Globus pallidus (tissue), 1 donor: ENCODE results near the gene PSTK.

Experiments
- DNase-seq: peaks from one replicate; pipeline ENCODE4 v3.0.0-alpha.2; 2015; ENCODE audit warnings: low spot score

PSTK gene

GRCh38 chr10:122980209-122981065, at the start of gene PSTK:
Gene PSTK, plus strand, starts transcription at chr10:122980401. Its CDS starts 79 bp downstream, at chr10:122980480.
- DNase-seq, result peak; percentile 91

- DNase-seq, result no peak
Observed at GRCh38 chr10:122931088-122931906, 48.9 kb upstream of the PSTK start.

- DNase-seq, result no peak
Observed at GRCh38 chr10:122939133-122939855, 40.9 kb upstream of the PSTK start.

GRCh38 chr10:122939856-122940543, 40.2 kb upstream of the PSTK start:
- DNase-seq, result no peak

DNA sequence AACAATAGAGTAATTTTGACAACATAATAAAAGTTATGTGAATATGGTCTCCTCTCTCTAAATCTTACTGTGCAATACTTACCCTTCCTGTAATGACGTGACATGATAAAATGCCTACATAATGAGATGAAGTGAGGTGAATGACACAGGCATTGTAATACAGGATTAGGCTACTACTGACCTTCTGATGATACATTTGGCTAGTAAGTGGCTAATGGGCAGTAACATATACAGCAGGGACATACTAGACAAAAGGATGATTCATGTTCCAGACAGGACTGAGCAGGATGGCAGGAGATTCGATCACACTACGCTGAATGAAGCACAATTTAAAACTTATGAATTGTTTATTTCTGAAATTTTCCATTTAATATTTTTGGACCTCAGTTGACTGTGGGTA, 30.9 kb upstream of the PSTK start:
- DNase-seq, result no peak

- peak; percentile 98 for DNase-seq
Observed at GRCh38 chr10:122953902-122954730, 26.1 kb upstream of the PSTK start, which contains the start of gene C10orf88. Gene C10orf88, minus strand, starts transcription at chr10:122954227. Its CDS starts 49 bp downstream, at chr10:122954178.

- no peak for DNase-seq
Observed at GRCh38 chr10:122954731-122955050, 25.5 kb upstream of the PSTK start.

DNA sequence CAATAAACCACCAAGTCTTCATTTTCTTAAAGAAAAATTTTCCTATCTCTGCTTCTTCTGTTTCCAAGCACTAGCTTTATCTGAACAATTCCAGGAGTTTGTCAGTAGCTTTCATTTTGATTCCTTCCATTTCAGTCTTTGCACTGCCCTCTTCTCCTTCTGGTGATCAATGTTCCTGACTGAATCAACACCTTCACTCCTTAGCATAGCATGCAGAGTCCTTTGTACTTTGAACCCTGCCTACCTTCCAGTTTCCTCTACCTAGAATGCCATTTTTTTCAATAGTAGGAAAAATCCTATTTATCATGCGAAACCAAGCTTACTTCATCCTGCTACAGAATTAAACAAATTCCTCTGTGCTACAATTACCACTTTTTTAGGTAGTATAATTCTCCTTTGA, 24.3 kb upstream of the PSTK start:
- DNase-seq, result no peak

GRCh38 chr10:122957474-122957873, 22.7 kb upstream of the PSTK start:
- no peak for DNase-seq

- DNase-seq, result no peak
Observed at GRCh38 chr10:122962405-122962804, 17.8 kb upstream of the PSTK start.

GRCh38 chr10:122966879-122967278, 13.3 kb upstream of the PSTK start:
- no peak for DNase-seq

GRCh38 chr10:122968698-122969097, 11.5 kb upstream of the PSTK start:
- DNase-seq, result no peak

GRCh38 chr10:122974023-122974422, 6.2 kb upstream of the PSTK start:
- DNase-seq, result no peak

DNA sequence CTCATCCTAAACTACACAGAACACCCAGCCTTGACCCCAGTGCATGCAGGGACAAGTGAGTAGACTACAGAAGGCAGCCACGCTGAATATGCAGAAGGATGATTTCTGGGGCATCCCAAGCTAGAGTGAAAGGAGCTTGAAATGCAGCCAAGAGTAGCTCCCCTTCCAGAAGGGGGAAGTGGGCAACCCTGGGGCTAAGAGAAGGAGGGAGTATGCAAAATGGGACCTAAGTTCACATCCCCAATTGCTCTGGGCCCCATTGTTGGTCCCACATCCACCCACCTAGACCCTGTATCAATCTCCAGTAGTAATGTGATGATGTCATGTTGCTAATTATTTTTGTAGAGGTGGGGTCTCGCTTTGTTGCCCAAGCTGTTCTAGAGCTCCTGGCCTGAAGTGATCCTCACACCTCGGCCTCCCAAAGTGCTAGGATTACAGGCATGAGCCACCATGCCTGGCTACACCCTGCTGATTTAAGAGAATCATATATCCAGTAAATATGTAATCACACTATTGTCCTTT, 5.6 kb upstream of the PSTK start:
- DNase-seq, result no peak

GRCh38 chr10:122981066-122981464, 864 bp downstream of the PSTK start:
- no peak for DNase-seq

DNA sequence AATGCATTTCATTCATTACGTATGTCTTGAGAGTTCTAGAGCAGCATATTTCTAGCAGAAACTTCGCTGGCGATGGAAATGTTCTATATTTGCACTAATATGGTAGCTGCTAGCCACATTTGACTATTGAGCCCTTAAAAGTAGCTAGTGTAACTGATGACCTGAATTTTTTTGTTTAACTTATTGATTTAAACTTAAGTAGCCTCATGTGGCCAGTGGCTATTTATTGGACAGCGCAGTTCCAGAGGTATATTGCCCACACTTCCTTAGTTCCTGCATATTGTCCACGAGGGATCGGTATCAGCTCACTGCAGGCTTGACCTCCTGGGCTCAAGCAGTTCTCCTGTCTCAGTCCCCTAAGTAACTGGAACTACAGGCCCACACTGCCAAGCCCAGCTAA, 3.7 kb downstream of the PSTK start:
- no peak for DNase-seq

- DNase-seq, result no peak
Observed at GRCh38 chr10:122984708-122985107, 4.5 kb downstream of the PSTK start.

GRCh38 chr10:122986335-122986734, 6.1 kb downstream of the PSTK start:
- no peak for DNase-seq

- no peak for DNase-seq
Observed at GRCh38 chr10:122988501-122988900, 8.3 kb downstream of the PSTK start.

DNA sequence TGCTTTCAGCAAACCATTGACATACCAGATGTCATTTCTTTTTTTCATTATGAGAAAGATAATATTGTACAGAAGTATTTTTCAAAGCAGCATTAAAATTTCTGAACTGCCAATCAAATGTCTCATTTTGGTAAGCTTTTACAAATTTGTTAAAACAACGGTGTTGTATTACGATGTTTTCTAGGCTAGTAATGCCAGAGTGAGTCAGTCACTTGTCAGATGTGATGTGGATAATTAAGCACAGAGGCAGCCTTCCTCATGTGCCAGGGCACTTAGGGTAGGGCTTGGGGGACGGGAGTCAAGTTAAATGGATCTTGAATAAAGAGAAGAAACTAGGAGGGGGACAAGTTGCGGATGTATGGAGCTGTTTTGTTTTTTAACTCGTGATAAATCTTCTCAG, 10.1 kb downstream of the PSTK start:
- DNase-seq, result no peak
